Activated CD8-positive, alpha-beta T cell treated with anti-CD3 and anti-CD28 coated beads for 36 hours (primary cell): ENCODE measurements around the gene GLCCI1. TPM values are rescaled to one million over a fixed set of nuclear protein-coding genes. Genes with fewer than 3 reads are reported as not detected.
A peak's percentile ranks its signal among the peaks of the same experiment; 100 is the strongest.

ENCODE experiments used
- ATAC-seq: fragments of 200-7000 bp; cut with Tn5 transposase; one replicate; pipeline ENCODE4 v1.10.0; 2021; ENCODE audit warnings: mild to moderate bottlenecking, moderate library complexity
- CTCF ChIA-PET: fragments of 350-600 bp; sonication (Branson Sonifier 250); formaldehyde crosslinking; loops from one replicate; lab custom pipeline; 2021; ENCODE audit warnings: antibody characterized with exemption; lab: Charles Lee
- POLR2A ChIA-PET: fragments of 350-600 bp; sonication (Branson Sonifier 250); formaldehyde crosslinking; loops from one replicate; lab custom pipeline; 2021; ENCODE audit warnings: antibody characterized with exemption; lab: Charles Lee
- DNase-seq: peaks from one replicate; pipeline ENCODE4 v3.0.0-alpha.2; 2020
- H3K27ac Mint-ChIP-seq: one replicate; pipeline ENCODE4 v1.8.0; 2021; ENCODE audit warnings: mild to moderate bottlenecking, mixed read lengths
- H3K27me3 Mint-ChIP-seq: one replicate; pipeline ENCODE4 v1.8.0; 2021; ENCODE audit warnings: mixed read lengths
- H3K36me3 Mint-ChIP-seq: one replicate; pipeline ENCODE4 v1.8.0; 2021; ENCODE audit warnings: low read depth, mixed read lengths
- H3K4me1 Mint-ChIP-seq: one replicate; pipeline ENCODE4 v1.8.0; 2021; ENCODE audit warnings: low read depth, mixed read lengths
- H3K4me3 Mint-ChIP-seq: one replicate; pipeline ENCODE4 v1.8.0; 2021; ENCODE audit warnings: mild to moderate bottlenecking, moderate library complexity, mixed read lengths
- H3K9me3 Mint-ChIP-seq: one replicate; pipeline ENCODE4 v1.8.0; 2021; ENCODE audit warnings: mixed read lengths
- intact Hi-C: fragments of 100-400 bp; cut with micrococcal nuclease; formaldehyde crosslinking; loops from one replicate; pipeline ENCODE4 v1.10.0; 2022
- total RNA-seq, 2 experiments: library from RNA; stranded (reverse); gene quantifications; one replicate each; pipeline ENCODE4 v1.2.3, GENCODE V29; 2021
- TF ChIP-seq, protein P1 (sequence below): fragments of 200-600 bp; IDR thresholded peaks from one replicate; pipeline ENCODE4 v1.8.0; 2022; ENCODE audit warnings: antibody characterized with exemption, mild to moderate bottlenecking

GLCCI1 gene
- total RNA-seq, 2 experiments from 2014 or later, result 11.3 to 13.0 TPM

DNA sequence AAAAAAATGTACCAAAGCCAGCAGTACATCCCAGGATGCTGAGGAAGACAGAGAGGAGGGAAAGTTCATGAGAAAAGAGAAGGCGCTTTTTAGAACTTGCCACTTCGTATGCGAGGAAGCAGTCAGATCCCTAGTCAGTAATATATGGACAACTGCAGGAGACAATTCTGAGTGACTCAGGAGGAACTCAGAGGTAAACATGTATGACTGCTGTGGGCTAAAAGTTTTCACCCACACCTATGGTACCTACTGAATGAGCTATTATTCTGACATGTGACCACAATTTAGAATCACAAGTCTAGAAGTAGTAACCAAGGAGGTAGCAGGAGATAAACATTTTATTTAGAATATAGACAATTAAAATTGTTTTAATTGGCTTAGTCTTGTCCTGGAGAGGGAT lies 166.8 kb downstream of the GLCCI1 start:
- Mint-ChIP-seq H3K4me1 (peaks cover 46% of the 10 kb centered on the region), H3K27me3 (no peaks in the 10 kb centered on the region), H3K9me3 (no peaks in the 10 kb centered on the region), H3K4me3 (no peak overlapping the region), H3K27ac (peak overlapping the region; percentile 39), H3K36me3 (no peaks in the 10 kb centered on the region)
- ATAC-seq (peak; percentile 13), DNase-seq (no peak)
- TF ChIP-seq, protein P1, sequence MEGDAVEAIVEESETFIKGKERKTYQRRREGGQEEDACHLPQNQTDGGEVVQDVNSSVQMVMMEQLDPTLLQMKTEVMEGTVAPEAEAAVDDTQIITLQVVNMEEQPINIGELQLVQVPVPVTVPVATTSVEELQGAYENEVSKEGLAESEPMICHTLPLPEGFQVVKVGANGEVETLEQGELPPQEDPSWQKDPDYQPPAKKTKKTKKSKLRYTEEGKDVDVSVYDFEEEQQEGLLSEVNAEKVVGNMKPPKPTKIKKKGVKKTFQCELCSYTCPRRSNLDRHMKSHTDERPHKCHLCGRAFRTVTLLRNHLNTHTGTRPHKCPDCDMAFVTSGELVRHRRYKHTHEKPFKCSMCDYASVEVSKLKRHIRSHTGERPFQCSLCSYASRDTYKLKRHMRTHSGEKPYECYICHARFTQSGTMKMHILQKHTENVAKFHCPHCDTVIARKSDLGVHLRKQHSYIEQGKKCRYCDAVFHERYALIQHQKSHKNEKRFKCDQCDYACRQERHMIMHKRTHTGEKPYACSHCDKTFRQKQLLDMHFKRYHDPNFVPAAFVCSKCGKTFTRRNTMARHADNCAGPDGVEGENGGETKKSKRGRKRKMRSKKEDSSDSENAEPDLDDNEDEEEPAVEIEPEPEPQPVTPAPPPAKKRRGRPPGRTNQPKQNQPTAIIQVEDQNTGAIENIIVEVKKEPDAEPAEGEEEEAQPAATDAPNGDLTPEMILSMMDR, result no peak
- intact Hi-C loops, result no loop called here
- ChIA-PET CTCF (interaction anchor here (3.0 kb wide), 1 partner anchor 10 kb away, joined by 14 read pairs; no protein-coding TSS in a partner anchor), POLR2A (interaction anchor here (0.9 to 2.2 kb wide), 3 partner anchors 10 to 361 kb away, joined by 3 to 26 read pairs (median 10); no protein-coding TSS in a partner anchor)

DNA sequence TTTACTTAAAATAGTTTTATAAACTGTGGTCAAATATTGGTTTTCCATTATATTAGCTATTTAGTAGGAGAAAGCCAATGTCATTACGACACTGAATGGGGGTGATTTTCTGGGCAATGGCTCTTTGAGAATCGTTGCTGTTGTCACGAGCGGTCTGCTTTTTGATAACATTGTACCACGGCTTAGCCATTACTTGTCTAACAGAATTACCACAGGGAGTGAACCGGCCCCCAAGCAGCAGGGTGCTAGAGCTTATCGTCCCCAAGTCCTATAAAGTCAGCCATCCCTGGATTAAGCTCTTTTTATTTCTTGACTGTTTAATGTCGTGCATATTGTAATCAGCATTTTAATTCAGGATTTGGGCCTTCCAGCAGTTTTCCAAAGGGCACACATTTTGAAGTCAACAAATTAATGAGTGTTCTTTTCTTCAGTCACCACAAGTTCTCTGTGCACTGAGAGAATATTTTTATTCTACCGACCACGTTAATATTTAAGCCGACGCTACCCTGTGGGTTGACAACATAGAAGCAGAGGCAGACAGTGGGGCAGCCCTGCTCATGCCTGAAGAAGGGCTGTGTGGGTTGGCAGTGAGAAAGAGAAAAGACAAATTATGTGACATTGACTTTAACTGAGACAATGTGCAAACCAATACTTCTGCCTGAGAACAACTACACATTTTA lies 167.6 kb downstream of the GLCCI1 start:
- H3K36me3 Mint-ChIP-seq, result no peaks in the 10 kb centered on the region
- ChIA-PET CTCF (interaction anchor here (3.0 kb wide), 1 partner anchor 11 kb away, joined by 14 read pairs; no protein-coding TSS in a partner anchor), POLR2A (interaction anchor here (0.8 to 0.9 kb wide), 2 partner anchors 11 to 362 kb away, joined by 3 read pairs; no protein-coding TSS in a partner anchor)
- H3K9me3 Mint-ChIP-seq, result no peaks in the 10 kb centered on the region
- no peaks in the 10 kb centered on the region for H3K27me3 Mint-ChIP-seq
- H3K4me1 Mint-ChIP-seq, result peaks cover 39% of the 10 kb centered on the region
- H3K4me3 Mint-ChIP-seq, result no peak overlapping the region
- H3K27ac Mint-ChIP-seq, result no peak overlapping the region
- intact Hi-C loops, result no loop called here
- TF ChIP-seq, protein P1, result no peak
- no peak for DNase-seq
- ATAC-seq, result no peak
